Osteocyte (in vitro differentiated cells): ENCODE measurements around the gene MAML2. TPM values are rescaled to one million over a fixed set of nuclear protein-coding genes. Genes with fewer than 3 reads are reported as not detected.
A peak's percentile ranks its signal among the peaks of the same experiment; 100 is the strongest.

Experiments used
- DNase-seq: peaks from one replicate; pipeline ENCODE4 v3.0.0; 2021; ENCODE audit warnings: mixed read lengths; ENCODE audit not compliant: unreplicated experiment; ENCODE audit errors: extremely low spot score
- H3K27ac Mint-ChIP-seq: one replicate; pipeline ENCODE4 v1.8.0; 2021; ENCODE audit warnings: mild to moderate bottlenecking, mixed read lengths; ENCODE audit not compliant: unreplicated experiment
- H3K27me3 Mint-ChIP-seq: one replicate; pipeline ENCODE4 v1.8.0; 2021; ENCODE audit warnings: mixed read lengths; ENCODE audit not compliant: unreplicated experiment
- H3K36me3 Mint-ChIP-seq: one replicate; pipeline ENCODE4 v1.8.0; 2021; ENCODE audit warnings: mixed read lengths; ENCODE audit not compliant: unreplicated experiment
- H3K4me1 Mint-ChIP-seq: one replicate; pipeline ENCODE4 v1.8.0; 2021; ENCODE audit warnings: mixed read lengths; ENCODE audit not compliant: unreplicated experiment
- H3K4me3 Mint-ChIP-seq: one replicate; pipeline ENCODE4 v1.8.0; 2021; ENCODE audit warnings: mild to moderate bottlenecking, moderate library complexity, mixed read lengths; ENCODE audit not compliant: unreplicated experiment
- H3K9me3 Mint-ChIP-seq: one replicate; pipeline ENCODE4 v1.8.0; 2021; ENCODE audit warnings: mixed read lengths; ENCODE audit not compliant: unreplicated experiment
- total RNA-seq: library from RNA; stranded (reverse); gene quantifications from 2 replicates; pipeline ENCODE4 v1.2.1, GENCODE V29; 2021
- TF ChIP-seq, protein P1 (sequence below): fragments of 200-600 bp; sonication (generic); IDR thresholded peaks from 2 replicates; pipeline ENCODE4 v1.5.0; 2021; ENCODE audit warnings: antibody characterized with exemption, mild to moderate bottlenecking, moderate library complexity

MAML2 gene
- total RNA-seq, 1 donor from 2014 or later, result 29.3 TPM

DNA sequence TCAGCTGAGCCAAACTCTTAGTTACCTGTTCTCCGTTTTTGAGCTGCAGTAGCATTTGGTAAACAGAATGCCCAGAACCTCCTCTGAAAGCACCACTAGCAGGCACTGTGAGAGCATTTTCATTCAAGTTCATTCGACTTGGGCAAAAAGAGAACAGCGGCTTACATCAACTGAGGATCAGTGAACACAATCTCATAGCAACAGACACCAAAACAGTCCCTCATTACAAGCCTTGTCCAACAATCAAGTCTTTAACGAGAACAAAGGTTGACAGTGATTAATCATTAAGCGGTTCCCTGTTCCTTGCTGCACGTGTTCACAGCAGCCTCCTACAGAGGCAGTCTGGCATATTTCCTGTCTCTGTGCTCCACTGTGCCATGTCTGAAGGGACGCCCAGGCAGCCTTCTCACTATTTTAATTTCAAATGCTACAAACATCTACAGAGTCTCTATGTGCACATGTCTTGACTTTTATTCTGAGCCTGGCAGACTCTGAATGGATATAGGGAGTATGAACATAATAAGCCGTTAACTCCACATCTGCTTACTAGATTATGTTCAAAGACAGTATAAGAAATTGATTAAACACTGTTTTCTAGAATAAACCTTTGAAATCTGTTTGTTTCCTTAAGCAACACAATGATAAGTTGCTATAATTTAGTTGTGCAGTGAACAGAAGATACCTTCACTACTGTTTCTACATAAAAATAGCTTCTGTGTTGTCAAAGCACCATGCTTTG, 330.7 kb downstream of the MAML2 start:
- no peak overlapping the region for H3K4me3 Mint-ChIP-seq
- no peaks in the 10 kb centered on the region for H3K36me3 Mint-ChIP-seq
- TF ChIP-seq, protein P1, sequence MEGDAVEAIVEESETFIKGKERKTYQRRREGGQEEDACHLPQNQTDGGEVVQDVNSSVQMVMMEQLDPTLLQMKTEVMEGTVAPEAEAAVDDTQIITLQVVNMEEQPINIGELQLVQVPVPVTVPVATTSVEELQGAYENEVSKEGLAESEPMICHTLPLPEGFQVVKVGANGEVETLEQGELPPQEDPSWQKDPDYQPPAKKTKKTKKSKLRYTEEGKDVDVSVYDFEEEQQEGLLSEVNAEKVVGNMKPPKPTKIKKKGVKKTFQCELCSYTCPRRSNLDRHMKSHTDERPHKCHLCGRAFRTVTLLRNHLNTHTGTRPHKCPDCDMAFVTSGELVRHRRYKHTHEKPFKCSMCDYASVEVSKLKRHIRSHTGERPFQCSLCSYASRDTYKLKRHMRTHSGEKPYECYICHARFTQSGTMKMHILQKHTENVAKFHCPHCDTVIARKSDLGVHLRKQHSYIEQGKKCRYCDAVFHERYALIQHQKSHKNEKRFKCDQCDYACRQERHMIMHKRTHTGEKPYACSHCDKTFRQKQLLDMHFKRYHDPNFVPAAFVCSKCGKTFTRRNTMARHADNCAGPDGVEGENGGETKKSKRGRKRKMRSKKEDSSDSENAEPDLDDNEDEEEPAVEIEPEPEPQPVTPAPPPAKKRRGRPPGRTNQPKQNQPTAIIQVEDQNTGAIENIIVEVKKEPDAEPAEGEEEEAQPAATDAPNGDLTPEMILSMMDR, result peak; percentile 72
- no peaks in the 10 kb centered on the region for H3K9me3 Mint-ChIP-seq
- H3K27ac Mint-ChIP-seq, result peak overlapping the region; percentile 84
- DNase-seq, result no peak
- peaks cover 39% of the 10 kb centered on the region for H3K4me1 Mint-ChIP-seq
- H3K27me3 Mint-ChIP-seq, result no peaks in the 10 kb centered on the region

DNA sequence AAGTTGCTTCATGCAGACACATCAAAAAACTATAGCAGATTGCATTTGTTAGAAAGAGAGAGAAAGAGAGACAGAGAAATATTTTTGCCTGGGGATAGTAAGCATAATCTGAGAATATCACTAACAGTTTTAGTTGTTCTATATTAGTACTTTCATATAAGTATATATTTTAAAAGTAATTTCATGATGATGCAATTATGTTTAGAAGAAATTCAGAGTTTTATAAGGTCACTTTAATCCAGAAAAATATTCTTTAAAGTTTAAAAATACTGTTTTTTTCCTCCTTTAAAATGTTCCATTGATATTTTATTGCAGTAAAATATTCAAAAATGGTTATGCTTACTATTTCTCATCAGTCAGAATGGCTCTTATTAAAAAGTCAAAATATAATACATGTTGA, 332.3 kb downstream of the MAML2 start:
- no peaks in the 10 kb centered on the region for H3K36me3 Mint-ChIP-seq
- H3K4me1 Mint-ChIP-seq, result peaks cover 39% of the 10 kb centered on the region
- no peaks in the 10 kb centered on the region for H3K27me3 Mint-ChIP-seq
- DNase-seq, result no peak
- no peak overlapping the region for H3K27ac Mint-ChIP-seq
- H3K4me3 Mint-ChIP-seq, result no peak overlapping the region
- H3K9me3 Mint-ChIP-seq, result no peaks in the 10 kb centered on the region
- TF ChIP-seq, protein P1, result no peak

DNA sequence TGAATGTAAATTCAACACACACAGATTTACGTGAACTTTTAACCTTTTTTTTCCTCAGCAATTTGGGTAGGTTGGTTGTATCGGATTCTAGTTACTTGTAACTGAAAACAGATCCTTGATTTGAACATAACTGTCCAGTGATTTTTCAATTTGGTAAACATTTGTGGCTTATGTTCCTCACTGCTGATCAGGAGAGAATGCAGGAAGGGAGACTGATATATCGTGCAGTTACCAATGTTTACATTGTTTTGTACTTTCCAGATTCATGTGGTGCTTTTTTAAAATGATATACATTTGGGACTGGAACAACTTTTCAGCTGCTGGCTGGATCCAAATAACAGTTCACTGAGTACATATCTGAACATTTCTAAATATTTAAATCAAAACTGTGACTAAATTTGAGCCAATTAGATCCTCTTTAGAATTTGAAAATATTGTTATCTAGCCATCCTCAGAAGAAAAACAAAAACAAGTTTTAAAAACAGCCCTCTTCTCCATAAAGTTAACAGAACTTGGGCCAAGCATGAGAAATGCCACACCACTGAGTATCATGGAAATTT, 334.8 kb downstream of the MAML2 start:
- TF ChIP-seq, protein P1, result no peak
- no peak for DNase-seq
- Mint-ChIP-seq H3K27ac (peak overlapping the region; percentile 40), H3K27me3 (no peaks in the 10 kb centered on the region), H3K9me3 (no peaks in the 10 kb centered on the region), H3K36me3 (no peaks in the 10 kb centered on the region), H3K4me3 (no peak overlapping the region), H3K4me1 (peaks cover 28% of the 10 kb centered on the region)

DNA sequence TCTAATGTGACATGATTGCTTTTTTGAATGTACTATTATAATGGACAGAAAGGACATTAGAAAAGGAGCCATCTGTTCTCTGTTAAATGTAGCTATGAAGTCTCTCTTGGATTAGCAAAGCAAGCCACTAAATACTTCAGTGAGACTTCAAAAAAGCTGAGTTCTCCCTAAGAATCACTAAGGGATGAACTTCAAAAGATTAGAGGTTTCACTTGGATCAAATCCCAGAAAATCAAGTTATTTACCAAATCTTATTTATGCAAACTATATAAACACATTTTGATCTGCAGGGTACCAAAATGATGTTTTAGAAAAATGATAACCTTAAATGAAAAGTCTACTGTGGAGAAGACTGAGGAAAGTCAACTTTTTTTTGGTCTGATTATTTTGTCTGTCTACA, 337.0 kb downstream of the MAML2 start:
- Mint-ChIP-seq H3K9me3 (peaks cover 4% of the 10 kb centered on the region), H3K4me1 (peaks cover 18% of the 10 kb centered on the region), H3K27ac (no peak overlapping the region), H3K36me3 (peaks cover 4% of the 10 kb centered on the region), H3K4me3 (no peak overlapping the region), H3K27me3 (no peaks in the 10 kb centered on the region)
- DNase-seq, result no peak
- TF ChIP-seq, protein P1, result no peak

DNA sequence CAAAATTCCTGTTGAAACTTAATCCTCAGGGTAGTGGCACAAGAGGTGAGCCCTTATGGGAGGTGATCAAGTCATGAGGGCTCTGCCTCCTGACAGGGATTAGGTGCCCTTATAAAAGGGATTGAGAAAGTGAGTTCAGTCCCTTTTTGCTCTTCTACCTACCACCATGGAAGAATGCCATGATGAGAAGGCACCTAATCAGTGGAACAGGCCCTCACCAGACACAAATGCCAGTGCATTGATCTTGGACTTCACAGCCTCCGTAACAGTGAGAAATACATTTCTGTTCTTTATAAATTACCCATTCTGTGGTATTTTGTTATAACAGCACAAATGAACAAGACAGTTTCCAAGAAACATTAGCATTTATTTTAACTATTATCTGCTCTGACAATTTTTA, 338.1 kb downstream of the MAML2 start:
- Mint-ChIP-seq H3K4me3 (no peak overlapping the region), H3K9me3 (peaks cover 4% of the 10 kb centered on the region), H3K36me3 (peaks cover 4% of the 10 kb centered on the region), H3K4me1 (peaks cover 18% of the 10 kb centered on the region), H3K27ac (no peak overlapping the region), H3K27me3 (no peaks in the 10 kb centered on the region)
- no peak for DNase-seq
- TF ChIP-seq, protein P1, result no peak
